Measurements from ENCODE around the gene RMND5B.
A peak's percentile ranks its signal among the peaks of the same experiment; 100 is the strongest.

- TF ChIP-seq CTCF (IDR thresholded peaks at IDR 0.05; ENCODE audit: poor library complexity) (peak; percentile 99), EZH2phosphoT487 (IDR thresholded peaks at IDR 0.05; ENCODE audit: low read depth, severe bottlenecking, unreplicated experiment) (no peak), EZH2 (IDR thresholded peaks at IDR 0.05; ENCODE audit: borderline replicate concordance) (no peak)
These were observed 33.2 kb downstream of the RMND5B start for GRCh38 chr5:178163772-178164735.

Measured in hepatocyte (in vitro differentiated cells).